GM12891 (cell line): ENCODE data around the gene EIF2S2.

ENCODE experiments used
- PAX5 ChIP-seq: IDR thresholded peaks from 2 replicates; pipeline ENCODE4 v1.6.1; 2011; ENCODE audit warnings: low read length, moderate library complexity, mild to moderate bottlenecking; ENCODE audit not compliant: insufficient read depth, severe bottlenecking
- POLR2A ChIP-seq: IDR thresholded peaks from 2 replicates; pipeline ENCODE4 v1.6.1; 2011; ENCODE audit warnings: low read depth, low read length, control low read depth
- TAF1 ChIP-seq: IDR thresholded peaks from 2 replicates; pipeline ENCODE4 v1.6.1; 2011; ENCODE audit warnings: low read depth, low read length, control low read depth

- TF ChIP-seq TAF1 = no peak
- TF ChIP-seq POLR2A = no peak
- TF ChIP-seq PAX5 = no peak
Observed at GRCh38 chr20:34072778-34073177, 39.3 kb downstream of the EIF2S2 start.
